Stimulated activated CD8-positive, alpha-beta memory T cell treated with anti-CD3 and anti-CD28 coated beads, Interleukin-15, amount 100 ng/mL, for 4 hours (primary cell): ENCODE results near the gene CCL17.
"Not testable (repeated sequence)": the region's sequence is repeated elsewhere in the genome, so short reads cannot be mapped to it uniquely, and the experiment has no call there.

ENCODE experiments used
- DNase-seq, 2 donors: peaks; one replicate each; pipeline ENCODE4 v3.0.0-alpha.2; 2020; ENCODE audit warnings: low read depth in 2 of 2

Gene CCL17

GRCh38 chr16:57403965-57404817 is at the start of gene CCL17:
CCL17 (plus strand) TSS chr16:57404767; CDS start chr16:57413933, 9,166 bp downstream.
- DNase-seq: no peak

- no peak for DNase-seq
These were observed 48.6 kb upstream of the CCL17 start for GRCh38 chr16:57355898-57356414.

GRCh38 chr16:57356547-57356946 is 48.0 kb upstream of the CCL17 start:
- no peak for DNase-seq

GRCh38 chr16:57357330-57358085 is 47.1 kb upstream of the CCL17 start:
- no peak for DNase-seq

GRCh38 chr16:57358086-57358420 is 46.5 kb upstream of the CCL17 start:
- no peak for DNase-seq

- DNase-seq: no peak
These were observed 46.0 kb upstream of the CCL17 start, which contains the start of gene CCL22 for GRCh38 chr16:57358527-57359095. CCL22 (plus strand) TSS chr16:57358783; CDS start chr16:57358817, 34 bp downstream.

- no peak for DNase-seq
These were observed 44.1 kb upstream of the CCL17 start for GRCh38 chr16:57360321-57360935.

GRCh38 chr16:57361404-57361803 is 43.2 kb upstream of the CCL17 start:
- DNase-seq: no peak

GRCh38 chr16:57364143-57364542 is 40.4 kb upstream of the CCL17 start:
- DNase-seq: no peak

- DNase-seq: no peak
These were observed 38.0 kb upstream of the CCL17 start for GRCh38 chr16:57366544-57367040.

GRCh38 chr16:57367116-57367752 is 37.3 kb upstream of the CCL17 start:
- DNase-seq: no peak

- DNase-seq: no peak
These were observed 32.8 kb upstream of the CCL17 start for GRCh38 chr16:57371494-57372371.

GRCh38 chr16:57372372-57373116 is 32.0 kb upstream of the CCL17 start, which contains the start of gene CX3CL1:
CX3CL1 (plus strand) TSS chr16:57372490; CDS start chr16:57372569, 79 bp downstream.
- DNase-seq: no peak

- DNase-seq: no peak
These were observed 31.2 kb upstream of the CCL17 start for GRCh38 chr16:57373117-57373947.

GRCh38 chr16:57374067-57374534 is 30.5 kb upstream of the CCL17 start:
- no peak for DNase-seq

- not testable (repeated sequence) for DNase-seq
These were observed 29.6 kb upstream of the CCL17 start for GRCh38 chr16:57374925-57375465.

GRCh38 chr16:57376313-57376818 is 28.2 kb upstream of the CCL17 start:
- no peak for DNase-seq
